ENCODE data around the gene INPP5D.

Gene INPP5D

DNA sequence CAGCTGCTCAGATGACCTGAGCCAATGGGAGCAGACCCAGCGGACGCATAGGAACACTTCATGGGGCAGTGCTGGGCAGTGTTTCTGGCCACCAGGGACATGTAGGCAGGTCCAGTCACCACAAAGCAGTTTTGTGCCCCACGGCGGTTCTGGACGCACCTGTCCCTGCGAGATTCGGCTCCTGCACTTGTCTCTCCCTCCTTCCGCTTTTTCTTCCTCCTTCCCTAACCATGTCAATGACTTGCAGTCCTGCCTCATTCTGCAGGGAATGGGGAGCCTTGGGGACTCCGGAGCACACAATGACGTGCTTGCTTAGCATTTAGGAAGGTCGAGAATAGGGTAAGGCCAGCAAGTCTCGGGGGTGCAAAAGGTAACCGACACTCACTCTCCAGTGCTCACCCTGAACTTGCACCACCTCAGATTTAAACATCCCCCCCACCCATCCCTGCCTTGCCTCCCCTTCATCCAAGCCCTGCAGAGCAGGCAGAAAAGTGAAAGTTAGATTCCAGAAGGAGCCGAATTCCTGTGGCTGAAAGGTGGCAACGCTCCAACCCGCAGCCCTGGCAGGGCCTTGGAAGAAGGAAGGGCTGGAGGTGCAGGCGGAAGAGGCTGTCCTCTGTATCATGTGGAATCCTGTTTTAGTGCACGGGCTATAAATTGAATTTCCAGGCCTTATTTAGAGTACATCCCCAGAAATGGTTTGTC lies 150.9 kb downstream of the INPP5D start:
- no peak for DNase-seq (ENCODE audit: low read depth)

DNA sequence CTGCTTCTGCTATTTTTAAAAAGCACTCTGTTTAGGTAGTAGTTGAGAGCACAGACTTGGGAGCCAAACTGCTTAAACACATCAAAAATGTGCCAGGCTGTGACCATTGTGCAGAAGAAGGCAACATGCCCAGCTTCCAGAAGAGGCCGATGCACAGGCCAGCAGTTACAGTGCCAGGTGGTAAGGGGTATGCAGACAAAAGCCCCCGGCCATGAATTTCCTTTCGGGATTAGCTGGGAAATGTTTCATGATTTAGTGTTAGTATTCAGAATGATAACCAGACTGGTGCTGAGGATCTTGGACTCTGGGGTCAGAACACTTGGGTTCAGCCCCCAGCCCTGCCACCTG lies 151.4 kb downstream of the INPP5D start:
- no peak for DNase-seq (ENCODE audit: low read depth)

DNA sequence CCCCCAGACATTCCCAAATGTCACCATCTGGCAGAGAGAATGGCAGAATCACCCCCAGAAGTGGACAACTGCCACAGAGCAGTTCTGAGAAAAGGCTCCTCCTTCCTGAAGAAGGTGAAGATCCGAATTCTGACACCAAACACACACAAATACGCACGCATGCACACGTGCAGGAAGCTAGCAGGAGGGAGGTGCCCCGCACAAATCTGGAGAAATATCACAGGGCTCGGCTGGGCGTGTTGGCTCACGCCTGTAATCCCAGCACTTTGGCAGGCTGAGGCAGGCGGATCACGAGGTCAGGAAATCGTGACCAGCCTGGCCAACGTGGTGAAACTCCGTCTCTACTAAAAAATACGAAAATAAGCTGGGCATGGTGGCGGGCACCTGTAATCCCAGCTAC lies 152.9 kb downstream of the INPP5D start:
- DNase-seq (ENCODE audit: low read depth): no peak

DNA sequence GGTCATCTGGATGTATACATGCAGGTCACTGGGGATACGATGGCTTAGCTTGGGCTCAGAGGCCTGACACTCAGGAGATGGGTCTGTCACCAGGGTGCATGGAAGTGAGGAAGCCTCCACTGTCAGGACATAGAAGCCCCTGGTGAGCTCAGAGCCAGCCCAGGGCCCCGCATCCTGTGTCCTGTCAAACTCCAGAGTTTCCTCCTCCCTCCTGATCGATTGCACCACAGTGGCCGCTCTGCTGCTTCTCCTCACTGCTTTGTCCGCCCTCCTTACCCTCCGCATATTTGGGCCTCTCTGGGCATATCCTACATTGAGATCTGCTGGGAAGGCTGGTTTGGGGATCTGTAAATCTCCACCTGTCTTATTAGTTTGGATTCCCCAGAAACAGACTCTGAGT lies 153.8 kb downstream of the INPP5D start:
- DNase-seq (ENCODE audit: low read depth): no peak

DNA sequence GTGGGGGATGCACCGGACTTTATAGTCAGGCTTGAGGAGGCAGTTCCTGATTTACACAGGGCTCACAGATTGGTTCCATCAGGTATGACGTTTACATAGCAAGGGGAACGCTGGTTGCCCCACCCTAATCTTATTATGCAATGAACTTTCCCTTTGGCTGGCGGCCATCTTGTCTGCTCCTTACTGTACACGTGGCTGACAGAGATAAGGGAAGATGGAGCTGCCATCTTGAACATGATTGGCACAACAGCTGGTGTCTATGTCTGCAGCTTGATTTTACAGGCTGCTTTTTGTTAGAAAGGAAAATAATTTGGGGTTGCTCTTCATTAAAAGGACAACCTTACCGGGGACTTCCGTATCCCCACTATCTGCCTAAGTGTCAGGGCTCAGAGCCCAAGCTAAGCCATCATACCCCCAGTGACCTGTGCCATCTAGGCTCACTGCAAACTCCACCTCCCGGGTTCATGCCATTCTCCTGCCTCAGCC lies 157.8 kb downstream of the INPP5D start:
- DNase-seq (ENCODE audit: low read depth): no peak

DNA sequence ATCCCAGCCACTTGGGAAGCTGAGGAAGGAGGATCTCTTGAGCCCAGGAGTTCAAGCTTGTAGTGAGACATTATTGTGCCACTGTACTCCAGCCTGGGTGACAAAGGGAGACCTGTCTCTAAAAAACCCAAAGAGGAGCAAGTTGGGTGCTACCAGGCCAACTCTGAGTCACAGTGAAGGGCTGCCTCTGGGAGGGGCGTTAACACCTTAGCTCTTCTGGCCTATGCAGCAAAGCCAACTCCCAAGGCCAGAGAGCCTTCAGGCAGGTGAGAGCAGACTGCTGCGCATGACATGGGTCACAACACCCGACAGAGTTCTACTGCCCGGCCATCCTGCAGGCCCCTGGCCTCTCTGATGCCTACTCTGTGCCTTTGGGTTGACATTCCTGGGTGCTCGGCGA lies 158.7 kb downstream of the INPP5D start:
- no peak for DNase-seq (ENCODE audit: low read depth)

DNA sequence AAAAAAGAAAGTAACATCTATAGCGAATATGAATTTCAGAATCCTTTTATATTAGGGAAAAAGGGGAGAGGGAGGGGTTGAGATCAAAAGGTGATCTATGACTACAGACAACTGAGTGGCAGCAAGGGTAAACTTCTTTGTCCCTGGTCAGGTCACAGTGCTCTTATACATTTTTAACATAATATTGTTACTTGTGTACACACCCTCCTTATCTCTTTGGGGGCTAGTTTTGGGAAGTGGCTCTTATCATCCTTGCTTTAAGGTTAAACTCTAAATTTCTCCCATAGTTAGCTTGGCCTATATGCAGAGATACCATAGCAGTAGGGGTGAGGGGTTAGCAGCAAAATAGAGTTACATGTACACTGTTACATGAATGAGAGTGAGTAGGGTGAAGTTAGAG lies 159.7 kb downstream of the INPP5D start:
- DNase-seq (ENCODE audit: low read depth): no peak

DNA sequence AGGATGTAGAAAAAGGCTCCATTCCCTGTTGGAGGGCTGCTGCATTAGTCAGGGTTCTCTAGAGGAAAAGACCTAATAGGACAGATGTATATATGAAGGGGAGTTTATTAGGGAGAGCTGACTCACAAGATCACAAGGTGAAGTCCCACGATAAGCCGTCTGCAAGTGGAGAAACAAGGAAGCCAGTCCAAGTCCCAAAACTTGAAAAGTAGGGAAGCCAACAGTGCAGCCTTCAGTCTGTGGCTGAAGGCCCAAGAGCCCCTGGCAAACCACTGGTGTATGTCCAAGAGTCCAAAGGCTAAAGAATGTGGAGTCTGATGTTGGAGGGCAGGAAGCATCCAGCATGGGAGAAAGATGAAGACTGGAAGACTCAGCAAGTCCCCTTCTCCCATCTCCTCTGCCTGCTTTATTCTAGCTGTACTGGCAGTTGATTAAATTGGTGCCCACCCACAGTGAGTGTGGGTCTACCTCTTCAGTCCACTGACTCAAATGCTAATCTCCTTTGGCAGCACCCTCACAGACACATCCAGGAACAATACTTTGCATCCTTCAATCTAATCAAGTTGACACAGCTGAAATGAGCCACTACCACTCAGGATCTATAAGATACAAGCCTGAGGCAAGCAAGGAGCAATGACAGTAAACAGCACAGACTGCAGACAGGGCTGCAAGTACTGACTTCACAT lies 161.4 kb downstream of the INPP5D start:
- no peak for DNase-seq (ENCODE audit: low read depth)

DNA sequence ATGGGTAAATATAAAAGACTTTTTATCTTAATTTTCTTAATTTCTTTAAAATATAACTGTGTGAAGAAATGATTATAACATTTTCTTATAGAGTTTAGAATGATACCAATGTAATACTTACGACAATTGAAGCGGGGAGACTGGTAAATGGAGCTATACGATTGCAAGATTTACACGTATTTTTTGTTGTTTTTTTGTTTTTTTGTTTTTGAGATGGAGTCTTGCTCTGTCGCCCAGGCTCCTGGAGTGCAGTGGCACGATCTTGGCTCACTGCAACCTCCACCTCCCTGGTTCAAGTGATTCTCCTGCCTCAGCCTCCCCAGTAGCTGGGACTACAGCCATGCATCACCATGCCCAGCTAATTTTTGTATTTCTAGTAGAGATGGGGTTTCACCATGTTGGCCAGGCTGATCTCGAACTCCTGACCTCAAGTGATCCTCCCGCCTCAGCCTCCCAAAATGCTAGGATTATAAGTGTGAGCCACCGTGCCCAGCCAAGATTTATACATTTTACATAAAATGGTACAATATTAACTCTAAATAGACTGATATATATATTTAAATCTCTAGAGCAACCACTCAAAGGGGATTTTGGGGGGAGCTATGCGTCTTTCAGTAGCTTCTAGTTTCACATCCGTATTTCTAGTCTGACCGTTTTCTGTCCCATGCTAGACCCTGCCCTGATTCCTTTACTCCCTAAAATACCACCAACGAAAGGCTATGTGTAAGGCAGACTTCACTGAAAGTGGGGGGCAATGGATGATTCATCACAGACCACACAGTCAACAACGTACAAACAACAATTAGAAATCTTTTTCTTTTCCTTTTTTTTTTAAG lies 163.1 kb downstream of the INPP5D start:
- no peak for DNase-seq (ENCODE audit: low read depth)

DNA sequence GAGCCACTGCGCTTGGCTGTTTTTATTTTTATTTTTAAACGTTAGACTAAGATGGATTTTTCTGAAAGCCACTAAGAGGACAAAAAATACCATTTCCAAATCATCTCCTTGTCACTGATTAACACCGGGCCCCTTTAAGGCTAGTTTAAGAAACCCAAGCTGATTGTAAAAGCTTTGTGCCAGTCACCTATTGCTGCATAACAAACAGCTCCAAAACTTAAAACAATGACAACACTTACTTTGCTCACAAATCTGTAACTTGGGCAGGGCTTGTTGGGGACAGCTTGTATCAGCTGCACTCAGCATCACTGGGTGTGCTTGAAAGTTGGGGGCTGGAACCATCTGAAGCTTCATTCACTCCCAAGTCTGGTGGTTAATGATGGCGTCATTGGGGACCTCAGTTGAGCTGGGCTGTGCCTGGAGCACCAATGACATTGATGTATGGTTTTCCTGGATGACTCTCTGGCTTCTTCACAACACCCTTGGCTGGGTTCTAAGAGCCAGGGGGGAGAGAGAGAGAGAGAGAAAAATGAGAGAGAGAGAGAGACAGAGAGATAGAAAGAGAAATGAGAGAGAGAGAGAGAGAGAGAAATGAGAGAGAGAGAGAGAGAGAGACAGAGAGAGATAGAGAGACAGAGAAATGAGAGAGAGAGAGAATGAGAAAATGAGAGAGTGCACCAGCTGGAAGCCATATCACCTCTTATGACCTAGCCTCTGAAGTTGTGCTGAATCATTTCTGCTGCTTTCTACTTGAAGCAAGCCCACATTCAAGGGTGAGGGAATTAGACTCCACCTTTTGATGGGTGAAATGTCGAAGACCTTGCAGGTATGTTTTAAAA lies 165.3 kb downstream of the INPP5D start:
- DNase-seq (ENCODE audit: low read depth): no peak

DNA sequence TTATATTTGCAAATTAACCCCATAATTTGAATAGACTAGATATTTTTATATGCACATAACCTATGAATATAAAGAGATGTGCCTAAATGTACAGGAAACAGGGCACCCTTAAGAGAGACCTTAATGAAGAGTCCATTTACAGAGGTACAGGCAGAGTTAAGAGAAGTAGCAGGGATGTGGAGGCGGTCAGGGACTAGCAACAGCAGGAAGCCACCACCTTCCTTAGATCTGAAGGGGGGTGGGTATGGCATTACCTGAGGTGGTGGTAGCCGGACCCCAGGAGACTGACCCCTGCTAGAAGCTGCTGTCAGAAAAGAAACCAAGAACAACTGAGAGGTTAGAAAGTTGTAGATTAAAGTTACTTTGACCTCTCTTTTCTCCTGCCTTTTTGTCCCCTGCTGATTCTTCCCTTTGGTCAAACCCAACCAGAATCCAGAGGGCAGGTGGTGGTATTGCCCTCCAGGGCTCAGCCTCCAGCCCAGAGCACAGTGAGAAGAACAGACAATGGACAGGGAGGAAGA lies 166.4 kb downstream of the INPP5D start:
- DNase-seq (ENCODE audit: low read depth): no peak

DNA sequence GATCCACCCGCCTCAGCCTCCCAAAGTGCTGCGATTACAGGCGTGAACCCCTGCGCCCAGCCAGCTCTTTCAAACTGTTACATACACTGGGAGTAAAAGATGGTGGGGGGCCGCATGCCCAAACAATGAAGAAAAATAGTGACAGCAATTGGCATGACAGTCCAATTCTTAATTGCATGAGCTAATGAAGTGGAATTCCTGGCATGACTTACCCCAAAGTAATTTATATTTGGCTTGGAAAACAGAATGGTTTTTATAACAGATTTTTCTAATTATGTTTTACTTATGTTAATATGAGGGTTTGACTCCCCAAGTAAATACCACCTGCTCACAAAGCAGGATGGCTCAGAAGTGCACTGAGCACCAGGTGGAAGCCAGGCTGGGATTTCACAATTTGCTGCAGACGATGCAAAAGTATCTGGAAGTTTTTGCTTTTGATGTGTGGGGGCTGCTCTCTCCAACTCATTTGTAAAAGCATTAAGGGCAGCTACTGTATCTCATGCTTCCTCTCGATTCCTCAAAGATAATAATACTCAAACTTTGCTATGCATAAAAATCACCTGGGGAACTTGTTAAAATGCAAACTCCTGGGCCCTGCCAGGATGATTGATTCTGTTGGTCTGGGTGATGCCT lies 167.3 kb downstream of the INPP5D start:
- DNase-seq (ENCODE audit: low read depth): no peak

DNA sequence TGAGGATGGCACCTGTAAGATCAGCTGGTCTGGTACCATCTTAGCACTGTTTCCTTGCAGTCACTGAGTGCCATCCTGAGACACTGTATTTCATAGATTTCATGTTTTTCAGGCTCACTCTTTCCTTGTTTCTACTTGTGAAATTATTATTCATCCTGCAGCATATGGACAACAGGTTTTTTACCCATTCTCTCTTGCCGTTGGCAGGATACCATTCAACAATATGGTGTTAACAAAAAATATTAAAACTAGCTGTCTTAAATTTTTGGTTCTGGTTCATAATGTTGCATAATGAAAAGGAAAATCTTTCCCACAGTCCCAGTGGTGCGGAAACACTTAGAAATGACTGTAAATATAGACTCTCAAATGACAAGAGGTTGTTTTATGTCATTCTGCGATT lies 168.2 kb downstream of the INPP5D start:
- DNase-seq (ENCODE audit: low read depth): no peak

DNA sequence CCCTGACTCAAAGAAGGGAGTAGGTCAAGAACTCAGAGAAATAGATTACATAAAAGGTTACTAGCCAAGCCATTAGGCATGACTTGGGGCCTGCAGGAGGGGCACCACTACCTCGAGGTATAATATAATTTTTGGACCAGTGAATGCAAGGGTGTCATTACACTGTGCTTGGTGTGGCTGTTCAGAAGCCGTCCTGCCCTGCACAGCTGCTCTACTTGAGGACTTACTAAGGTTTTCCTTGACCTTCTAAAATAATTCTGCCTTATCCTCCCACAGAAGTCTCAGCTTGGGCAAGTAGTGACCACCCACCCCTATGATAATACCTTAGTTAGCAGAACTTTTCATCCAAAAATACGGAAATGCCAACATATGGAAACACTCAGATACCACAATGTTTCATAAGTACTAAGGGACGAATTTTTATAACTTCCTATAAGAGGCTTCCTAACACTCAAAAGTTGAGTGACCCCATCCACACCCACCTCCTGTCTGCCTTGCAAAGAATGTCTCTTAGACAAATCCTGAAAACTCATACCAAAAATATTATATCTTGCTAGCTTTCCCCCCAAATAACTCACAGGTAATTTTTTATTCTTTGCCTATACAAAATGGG lies 173.6 kb downstream of the INPP5D start:
- DNase-seq (ENCODE audit: low read depth): no peak

DNA sequence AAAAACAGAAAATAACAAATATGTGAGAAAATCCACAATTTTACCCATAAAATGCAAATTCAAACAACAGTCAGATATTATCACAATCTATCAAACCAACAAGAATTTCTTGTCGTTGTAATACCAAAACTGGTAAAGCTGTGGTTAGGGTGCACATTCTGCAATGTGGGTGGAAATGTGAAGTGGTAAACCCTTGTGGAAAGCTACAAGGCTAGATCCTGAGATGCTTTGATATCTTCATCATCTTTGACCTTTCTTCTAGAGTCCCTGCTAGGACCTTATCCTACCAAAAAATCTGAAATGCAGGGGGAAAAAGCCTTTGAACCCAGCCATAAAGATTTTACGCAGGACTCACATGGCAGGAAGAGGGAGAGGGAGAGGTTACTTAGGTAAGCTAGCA lies 174.1 kb downstream of the INPP5D start:
- no peak for DNase-seq (ENCODE audit: low read depth)

DNA sequence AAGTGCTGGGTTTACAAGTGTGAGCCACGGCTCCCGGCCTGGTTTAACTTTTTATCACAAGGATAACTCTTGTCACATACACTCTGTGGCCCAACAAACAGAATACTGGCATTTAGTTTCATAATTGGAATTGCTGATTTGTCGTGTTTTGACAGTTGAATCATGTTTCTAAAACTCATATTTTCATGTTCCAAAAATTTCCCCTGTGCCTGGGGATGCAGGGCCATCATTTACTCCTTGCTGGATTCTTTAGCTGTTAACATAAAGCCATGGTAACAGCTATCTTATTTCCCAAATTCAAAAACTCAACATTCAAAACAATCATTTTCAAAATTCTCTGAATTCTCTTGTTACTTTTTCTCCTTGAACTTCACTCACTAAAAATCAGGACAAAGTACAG lies 174.9 kb downstream of the INPP5D start:
- no peak for DNase-seq (ENCODE audit: low read depth)

DNA sequence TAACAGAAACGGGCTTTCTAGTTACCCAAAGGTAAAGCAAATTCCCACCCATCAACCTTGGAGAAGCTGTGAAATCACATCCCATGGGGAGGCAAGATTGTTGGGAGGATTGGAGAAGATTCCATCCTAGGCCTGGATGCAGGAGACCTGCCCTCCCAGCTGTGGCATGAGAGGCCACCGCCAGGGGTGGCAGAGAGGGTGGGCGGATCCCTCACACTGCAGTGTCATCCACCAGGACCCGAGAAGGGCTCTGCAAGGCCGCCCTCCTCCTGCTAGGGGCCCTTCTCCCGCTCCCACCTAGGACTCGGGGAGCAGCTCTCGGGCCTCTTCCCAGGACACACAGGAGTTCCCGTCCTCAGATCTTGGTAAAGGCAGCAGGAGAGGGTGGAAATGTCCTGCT lies 175.8 kb downstream of the INPP5D start:
- no peak for DNase-seq (ENCODE audit: low read depth)

DNA sequence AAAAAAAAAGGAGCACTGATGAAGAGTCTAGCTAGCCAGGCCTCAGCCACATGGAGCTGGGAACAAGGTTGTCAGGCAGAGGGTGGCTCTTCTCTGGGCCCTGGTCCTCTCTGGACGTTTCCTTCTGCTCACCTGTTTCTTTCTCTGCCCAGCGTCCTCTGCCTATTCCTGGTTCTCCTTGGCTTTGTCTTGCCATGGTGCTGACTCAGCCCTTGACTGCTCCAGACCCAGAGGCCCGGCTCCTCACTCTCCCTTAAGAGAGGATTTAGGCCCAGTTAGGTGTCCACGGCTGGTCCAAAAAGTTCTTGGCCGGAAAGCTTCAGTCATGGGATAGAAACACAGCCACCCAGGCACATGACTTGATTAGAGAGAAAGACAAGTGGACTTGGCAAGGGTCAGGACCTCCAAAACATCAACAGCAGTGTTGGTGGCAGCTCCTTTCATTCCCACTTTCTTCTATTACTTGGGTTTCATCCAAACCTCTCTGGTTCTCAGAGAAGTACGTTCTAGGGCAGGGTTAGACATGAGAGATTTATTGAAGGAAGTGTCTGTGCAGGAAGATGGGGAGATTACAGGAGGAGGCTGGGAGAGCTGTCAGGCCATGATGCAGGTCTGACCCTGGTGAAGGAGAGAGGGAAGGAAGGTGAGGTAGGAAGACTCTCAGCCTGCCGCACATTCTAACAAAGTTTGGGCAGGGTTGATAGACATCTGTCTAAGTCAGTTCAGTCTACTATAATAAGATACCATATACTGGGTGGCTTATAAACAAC lies 176.9 kb downstream of the INPP5D start:
- no peak for DNase-seq (ENCODE audit: low read depth)

DNA sequence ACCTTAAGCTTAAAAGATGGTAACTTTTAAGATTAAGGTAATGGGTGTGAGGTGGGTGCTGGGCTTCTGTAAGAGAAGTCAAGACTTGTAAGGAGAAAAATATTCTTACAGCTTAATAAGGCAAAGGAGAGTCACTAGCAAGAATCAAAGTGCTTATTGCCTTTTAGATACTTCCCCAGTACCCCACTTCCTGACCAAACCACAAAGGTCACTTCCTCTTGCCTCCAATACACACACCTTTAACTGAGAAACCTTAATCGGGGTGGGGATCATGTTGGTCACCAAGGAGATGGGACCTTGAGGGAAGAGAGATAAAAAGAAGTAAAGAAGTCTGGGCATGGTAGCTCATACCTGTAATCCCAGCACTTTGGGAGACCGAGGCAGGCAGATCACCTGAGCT lies 180.8 kb downstream of the INPP5D start:
- no peak for DNase-seq (ENCODE audit: low read depth)

DNA sequence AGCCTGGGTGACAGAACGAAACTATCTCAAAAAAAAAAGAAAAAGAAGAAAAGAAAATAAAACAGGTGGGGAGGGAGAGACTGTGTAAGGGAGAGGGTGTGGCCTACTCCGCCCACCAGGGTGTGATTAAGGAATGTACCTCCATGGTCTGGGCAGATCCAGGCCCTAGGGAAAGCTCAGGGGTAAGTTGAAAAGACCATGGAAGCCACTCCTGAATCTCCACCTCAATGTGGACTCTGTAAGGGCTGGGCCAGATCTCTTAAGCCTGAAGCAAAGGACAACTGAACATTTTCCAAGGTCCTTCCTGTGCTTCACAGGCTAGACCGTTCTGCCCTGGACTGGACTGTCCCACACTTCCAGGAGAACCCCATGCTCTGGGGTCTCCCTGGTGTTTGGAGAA lies 181.7 kb downstream of the INPP5D start:
- no peak for DNase-seq (ENCODE audit: low read depth)
